Heart left ventricle (tissue), 13 donors: ENCODE results near the gene TOX2.

ENCODE experiments used
- POLR2A ChIP-seq, 2 donors: fragments of 450-650 bp; IDR thresholded peaks; one replicate each; pipeline ENCODE4 v1.6.1; 2017; ENCODE audit warnings: antibody characterized with exemption in 2 of 2, mild to moderate bottlenecking in 2 of 2, moderate library complexity in 2 of 2
- TF ChIP-seq, protein P1 (sequence below), 12 donors: fragments of 200-600 bp; sonication (generic) in 4 of 12; IDR thresholded peaks; one replicate each; pipeline versions ENCODE4 v1.5.0 to v1.8.0; 2018 to 2022; ENCODE audit warnings: antibody characterized with exemption in 12 of 12, mild to moderate bottlenecking in 5 of 12
- donor health status: ischemic (EF 13 %, LVEDD 7.1; RV severe dilation, severe dysfunction).
- donor health status: DM: no; HTN: yes; CAD: no.
- donor health status: DM: no; HTN: no; CAD: no.
- donor health status: ischemic (EF 25% LVEDD 6.9; RV normal size, moderate dysfunction).
- donor health status: ischemic (EF 25% LVEDD 5.7; RV mildly dilated, moderate dysfunction).
- donor health status: ischemic (EF 35%, LVEDD 5.7; RV mildly dilated, moderate dysfunction).
- donor health status: nonischemic (EF 11% LVEDD 7.7; RV severe dilation, severe dysfunction).
- donor health status: DM: yes; HTN: yes; CAD: no.
- donor health status: PGD.
- donor health status: ischemic (EF 29% LVEDD 5.4; RV normal size, mild dysfunction).
- donor health status: nonischemic (EF 23%, LVEDD 6.1; RV moderate dilation, normal function).

DNA sequence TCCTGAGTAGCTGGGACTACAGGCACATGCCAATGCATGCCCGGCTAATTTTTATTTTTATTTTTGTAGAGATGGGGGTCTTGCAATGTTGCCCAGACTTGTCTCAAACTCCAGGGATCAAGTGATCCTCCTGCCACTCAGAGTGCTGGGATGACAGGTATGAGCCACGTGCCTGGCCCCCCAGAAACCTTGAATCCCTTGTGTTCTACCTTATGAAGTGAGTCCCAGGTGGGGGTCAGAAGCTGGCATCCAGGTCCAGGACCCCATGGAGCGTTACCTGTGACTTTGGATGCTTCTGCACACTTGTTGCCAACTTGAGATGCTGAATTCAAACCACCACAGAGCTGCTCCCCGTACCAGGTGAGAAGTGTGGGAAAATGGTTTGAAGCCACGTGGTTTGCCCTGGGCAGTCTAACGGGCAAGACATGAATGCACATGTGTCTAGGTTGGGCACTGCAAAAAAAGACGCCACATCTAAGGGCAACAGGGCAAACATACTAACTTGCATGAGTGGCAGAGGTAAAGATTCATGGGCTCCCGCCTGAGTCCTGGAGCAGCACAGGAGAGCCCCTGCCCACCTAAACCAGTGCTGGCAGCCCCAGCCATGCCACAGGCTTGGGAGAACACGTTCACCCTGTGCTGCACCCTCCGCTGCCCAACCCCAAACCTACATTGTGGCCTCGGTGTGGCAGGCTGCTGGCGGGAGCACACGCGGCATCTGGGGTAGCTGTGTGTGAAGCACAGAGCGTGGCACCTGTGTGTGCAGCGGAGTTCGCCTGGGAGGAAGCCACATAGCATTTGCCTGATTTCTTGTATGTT, 171.2 kb downstream of the TOX2 start:
- no peak for TF ChIP-seq POLR2A (IDR thresholded peaks at IDR 0.05)
- TF ChIP-seq, protein P1, sequence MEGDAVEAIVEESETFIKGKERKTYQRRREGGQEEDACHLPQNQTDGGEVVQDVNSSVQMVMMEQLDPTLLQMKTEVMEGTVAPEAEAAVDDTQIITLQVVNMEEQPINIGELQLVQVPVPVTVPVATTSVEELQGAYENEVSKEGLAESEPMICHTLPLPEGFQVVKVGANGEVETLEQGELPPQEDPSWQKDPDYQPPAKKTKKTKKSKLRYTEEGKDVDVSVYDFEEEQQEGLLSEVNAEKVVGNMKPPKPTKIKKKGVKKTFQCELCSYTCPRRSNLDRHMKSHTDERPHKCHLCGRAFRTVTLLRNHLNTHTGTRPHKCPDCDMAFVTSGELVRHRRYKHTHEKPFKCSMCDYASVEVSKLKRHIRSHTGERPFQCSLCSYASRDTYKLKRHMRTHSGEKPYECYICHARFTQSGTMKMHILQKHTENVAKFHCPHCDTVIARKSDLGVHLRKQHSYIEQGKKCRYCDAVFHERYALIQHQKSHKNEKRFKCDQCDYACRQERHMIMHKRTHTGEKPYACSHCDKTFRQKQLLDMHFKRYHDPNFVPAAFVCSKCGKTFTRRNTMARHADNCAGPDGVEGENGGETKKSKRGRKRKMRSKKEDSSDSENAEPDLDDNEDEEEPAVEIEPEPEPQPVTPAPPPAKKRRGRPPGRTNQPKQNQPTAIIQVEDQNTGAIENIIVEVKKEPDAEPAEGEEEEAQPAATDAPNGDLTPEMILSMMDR (IDR thresholded peaks at IDR 0.05) = no peak
